ENCODE measurements around the gene PLPPR5.

- no peak for TF ChIP-seq EZH2 (IDR thresholded peaks at IDR 0.05; ENCODE audit: insufficient read depth, poor library complexity, severe bottlenecking)
- no peak for TF ChIP-seq EZH2phosphoT487 (IDR thresholded peaks at IDR 0.05; ENCODE audit: insufficient read depth, low read depth)
These were observed 79.7 kb downstream of the PLPPR5 start for GRCh38 chr1:98924977-98925376.

Measured in GM23248 (cell line).